HepG2 (cell line): ENCODE data around the gene LIMA1. TPM values are rescaled to one million over a fixed set of nuclear protein-coding genes. Genes with fewer than 3 reads are reported as not detected.

Experiments
- BHLHE40 ChIP-seq: IDR thresholded peaks from 2 replicates; pipeline ENCODE4 v1.6.1; 2011; ENCODE audit warnings: low read length, improper control_type of control experiment
- CBX2 ChIP-seq, 2 experiments: fragments of 200-600 bp in 1 of 2; sonication (generic); formaldehyde crosslinking in 1 of 2; IDR thresholded peaks; 2 replicates each; pipeline versions ENCODE4 v1.7.0 to v1.8.1; 2018 to 2022; ENCODE audit warnings: low read depth in 2 of 2, low read length in 1 of 2, mild to moderate bottlenecking in 1 of 2, missing genetic modification reagents in 1 of 2
- CEBPB ChIP-seq: IDR thresholded peaks from 2 replicates; pipeline ENCODE4 v1.6.1; 2011; ENCODE audit warnings: low read depth, low read length, improper control_type of control experiment, borderline replicate concordance
- ESRRA ChIP-seq: sonication (generic); formaldehyde crosslinking; IDR thresholded peaks from 2 replicates; pipeline ENCODE4 v1.5.1; 2020; ENCODE audit warnings: mild to moderate bottlenecking, low read depth, missing genetic modification reagents
- GABPA ChIP-seq, 2 experiments: IDR thresholded peaks; 2 replicates each; pipeline ENCODE4 v1.6.1; 2011 to 2016; ENCODE audit warnings: low read depth in 2 of 2, low read length in 1 of 2, missing biosample characterization in 1 of 2, missing genetic modification characterization in 1 of 2
- MBD4 ChIP-seq: IDR thresholded peaks from 2 replicates; pipeline ENCODE4 v1.6.1; 2012; ENCODE audit warnings: low read length, inconsistent platforms, borderline replicate concordance
- MIER3 ChIP-seq: IDR thresholded peaks from 2 replicates; pipeline ENCODE4 v1.6.1; 2016; ENCODE audit warnings: missing compliant biosample characterization, borderline replicate concordance
- NFIC ChIP-seq: IDR thresholded peaks from 2 replicates; pipeline ENCODE4 v1.6.1; 2012; ENCODE audit warnings: mild to moderate bottlenecking, low read length, inconsistent platforms
- SIX1 ChIP-seq: sonication (generic); formaldehyde crosslinking; IDR thresholded peaks from 2 replicates; pipeline ENCODE4 v1.4.0; 2020; ENCODE audit warnings: missing genetic modification reagents, borderline replicate concordance
- SMAD3 ChIP-seq: sonication (generic); formaldehyde crosslinking; IDR thresholded peaks from 2 replicates; pipeline ENCODE4 v1.4.0; 2020; ENCODE audit warnings: missing genetic modification reagents
- SMAD9 ChIP-seq: sonication (generic); formaldehyde crosslinking; IDR thresholded peaks from 2 replicates; pipeline ENCODE4 v1.5.1; 2020; ENCODE audit warnings: mild to moderate bottlenecking, missing genetic modification reagents
- TEAD2 ChIP-seq: sonication (generic); formaldehyde crosslinking; IDR thresholded peaks from 2 replicates; pipeline ENCODE4 v1.9.0; 2021; ENCODE audit warnings: missing genetic modification reagents
- XRCC5 ChIP-seq: fragments of 200-400 bp; formaldehyde crosslinking; optimal IDR thresholded peaks from 2 replicates; pipeline ENCODE3; 2017; ENCODE audit warnings: mild to moderate bottlenecking, low read length
- ZBTB1 ChIP-seq: sonication (generic); formaldehyde crosslinking; IDR thresholded peaks from 2 replicates; pipeline ENCODE4 v1.4.0; 2020; ENCODE audit warnings: missing genetic modification reagents, borderline replicate concordance
- ZC3H13 ChIP-seq: sonication (generic); formaldehyde crosslinking; IDR thresholded peaks from 2 replicates; pipeline ENCODE4 v1.8.1; 2023; ENCODE audit warnings: mild to moderate bottlenecking, missing genetic modification reagents, moderate library complexity
- ZNF3 ChIP-seq: IDR thresholded peaks from 2 replicates; pipeline ENCODE4 v1.7.0; 2017; ENCODE audit warnings: inconsistent platforms
- ZNF550 ChIP-seq: sonication (generic); formaldehyde crosslinking; IDR thresholded peaks from 2 replicates; pipeline ENCODE4 v1.4.0; 2020; ENCODE audit warnings: mild to moderate bottlenecking, missing genetic modification reagents, borderline replicate concordance
- ZNF749 ChIP-seq: sonication (generic); formaldehyde crosslinking; IDR thresholded peaks from 2 replicates; pipeline ENCODE4 v1.8.0; 2022; ENCODE audit warnings: mild to moderate bottlenecking, missing genetic modification reagents, moderate library complexity, borderline replicate concordance
- polyA plus RNA-seq, 8 experiments: library from polyadenylated mRNA; depleted of rRNA in 3 of 8; stranded (reverse) in 7 of 8; unstranded in 1 of 8; fragments of >200 nt; fragmentation: Illumina TruSeq in 4 of 8; extraction: Trizol in 4 of 8; gene quantifications; 2 replicates each; pipeline versions ENCODE4 v1.2.1 to v1.2.3, GENCODE V29; 2011 to 2016; ENCODE audit warnings: low read depth in 4 of 8, missing spikeins in 1 of 8, mixed read lengths in 1 of 8; ENCODE audit not compliant: insufficient read depth in 1 of 8
- total RNA-seq, 5 experiments: library from RNA; depleted of rRNA; stranded (reverse); fragments of >200 nt; fragmentation: Illumina TruSeq; extraction: Trizol; gene quantifications; 2 replicates each; pipeline ENCODE4 v1.2.3, GENCODE V29; 2016; ENCODE audit warnings: low read depth in 1 of 5
- TF ChIP-seq, protein P1 (sequence below): sonication (generic); formaldehyde crosslinking; IDR thresholded peaks from 2 replicates; pipeline ENCODE4 v1.4.0; 2020; ENCODE audit warnings: missing genetic modification reagents
- TF ChIP-seq, protein P2 (sequence below): IDR thresholded peaks from 2 replicates; pipeline ENCODE4 v1.6.1; 2016; ENCODE audit warnings: missing biosample characterization, missing genetic modification reagents, low read depth
- TF ChIP-seq, protein P3 (sequence below): sonication (generic); formaldehyde crosslinking; IDR thresholded peaks from 2 replicates; pipeline ENCODE4 v1.4.0; 2020; ENCODE audit warnings: mild to moderate bottlenecking, low read depth, missing genetic modification reagents
- TF ChIP-seq, protein P4 (sequence below): IDR thresholded peaks from 2 replicates; pipeline ENCODE4 v1.6.1; 2016; ENCODE audit warnings: mild to moderate bottlenecking

The LIMA1 gene
- total and polyA plus RNA-seq, 2 of the 13 experiments (the other 11 are each of a cell fraction or from before 2014, with no cell fraction given): 13.0 to 19.8 TPM

DNA sequence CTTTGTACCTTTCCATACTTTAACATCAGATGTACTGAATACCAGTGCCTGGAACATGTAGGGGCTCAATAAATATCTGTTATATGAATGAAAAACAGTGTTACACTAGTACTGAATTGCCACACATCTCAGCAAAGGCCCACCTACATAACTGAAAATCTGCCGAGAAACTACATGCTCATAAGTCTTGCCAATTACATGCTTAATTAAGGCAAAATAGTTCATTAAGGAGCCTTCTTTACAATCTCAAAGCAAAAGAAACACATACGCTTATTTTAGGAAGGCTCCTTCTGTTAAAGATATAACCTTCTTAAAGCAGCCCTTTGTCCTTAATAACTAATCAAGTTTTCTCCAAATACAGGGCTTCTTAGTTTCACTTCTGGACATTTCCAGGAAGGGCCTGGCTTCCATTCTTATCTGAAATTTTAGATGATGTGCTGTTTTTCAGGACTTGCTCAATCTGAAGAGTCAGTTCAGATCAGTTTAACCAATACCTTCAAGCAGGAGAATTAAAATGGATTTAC, 11.5 kb downstream of the LIMA1 start (continued):
- TF ChIP-seq GABPA (IDR thresholded peaks at IDR 0.05; ENCODE audit: low read depth, low read length) (no peak), GABPA (CRISPR knock-in tag; IDR thresholded peaks at IDR 0.05; ENCODE audit: low read depth) (0 out of 2 replicates have a peak, but pooled peaks have one; percentile 19), ZNF3 (CRISPR knock-in tag) (peak; percentile 93), BHLHE40 (no peak), MIER3 (CRISPR knock-in tag) (no peak), ZC3H13 (CRISPR knock-in tag) (no peak), SMAD9 (no peak), XRCC5 (no peak), MBD4 (0 out of 2 replicates have a peak, but pooled peaks have one; percentile 46), ESRRA (CRISPR knock-in tag) (no peak), ZNF749 (no peak), CBX2 (IDR thresholded peaks at IDR 0.05; ENCODE audit: low read depth, low read length) (no peak), CBX2 (CRISPR knock-in tag; IDR thresholded peaks at IDR 0.05; ENCODE audit: low read depth) (no peak), CEBPB (peak; percentile 20; the same call in 1 of the 2 replicates), SIX1 (CRISPR knock-in tag) (no peak), TEAD2 (no peak), NFIC (peak; percentile 36; the same call in 1 of the 2 replicates), ZNF550 (CRISPR knock-in tag) (no peak), ZBTB1 (CRISPR knock-in tag) (no peak), SMAD3 (0 out of 2 replicates have a peak, but pooled peaks have one; percentile 38)
- TF ChIP-seq, protein P1, sequence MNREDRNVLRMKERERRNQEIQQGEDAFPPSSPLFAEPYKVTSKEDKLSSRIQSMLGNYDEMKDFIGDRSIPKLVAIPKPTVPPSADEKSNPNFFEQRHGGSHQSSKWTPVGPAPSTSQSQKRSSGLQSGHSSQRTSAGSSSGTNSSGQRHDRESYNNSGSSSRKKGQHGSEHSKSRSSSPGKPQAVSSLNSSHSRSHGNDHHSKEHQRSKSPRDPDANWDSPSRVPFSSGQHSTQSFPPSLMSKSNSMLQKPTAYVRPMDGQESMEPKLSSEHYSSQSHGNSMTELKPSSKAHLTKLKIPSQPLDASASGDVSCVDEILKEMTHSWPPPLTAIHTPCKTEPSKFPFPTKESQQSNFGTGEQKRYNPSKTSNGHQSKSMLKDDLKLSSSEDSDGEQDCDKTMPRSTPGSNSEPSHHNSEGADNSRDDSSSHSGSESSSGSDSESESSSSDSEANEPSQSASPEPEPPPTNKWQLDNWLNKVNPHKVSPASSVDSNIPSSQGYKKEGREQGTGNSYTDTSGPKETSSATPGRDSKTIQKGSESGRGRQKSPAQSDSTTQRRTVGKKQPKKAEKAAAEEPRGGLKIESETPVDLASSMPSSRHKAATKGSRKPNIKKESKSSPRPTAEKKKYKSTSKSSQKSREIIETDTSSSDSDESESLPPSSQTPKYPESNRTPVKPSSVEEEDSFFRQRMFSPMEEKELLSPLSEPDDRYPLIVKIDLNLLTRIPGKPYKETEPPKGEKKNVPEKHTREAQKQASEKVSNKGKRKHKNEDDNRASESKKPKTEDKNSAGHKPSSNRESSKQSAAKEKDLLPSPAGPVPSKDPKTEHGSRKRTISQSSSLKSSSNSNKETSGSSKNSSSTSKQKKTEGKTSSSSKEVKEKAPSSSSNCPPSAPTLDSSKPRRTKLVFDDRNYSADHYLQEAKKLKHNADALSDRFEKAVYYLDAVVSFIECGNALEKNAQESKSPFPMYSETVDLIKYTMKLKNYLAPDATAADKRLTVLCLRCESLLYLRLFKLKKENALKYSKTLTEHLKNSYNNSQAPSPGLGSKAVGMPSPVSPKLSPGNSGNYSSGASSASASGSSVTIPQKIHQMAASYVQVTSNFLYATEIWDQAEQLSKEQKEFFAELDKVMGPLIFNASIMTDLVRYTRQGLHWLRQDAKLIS: no peak
- TF ChIP-seq, protein P2, sequence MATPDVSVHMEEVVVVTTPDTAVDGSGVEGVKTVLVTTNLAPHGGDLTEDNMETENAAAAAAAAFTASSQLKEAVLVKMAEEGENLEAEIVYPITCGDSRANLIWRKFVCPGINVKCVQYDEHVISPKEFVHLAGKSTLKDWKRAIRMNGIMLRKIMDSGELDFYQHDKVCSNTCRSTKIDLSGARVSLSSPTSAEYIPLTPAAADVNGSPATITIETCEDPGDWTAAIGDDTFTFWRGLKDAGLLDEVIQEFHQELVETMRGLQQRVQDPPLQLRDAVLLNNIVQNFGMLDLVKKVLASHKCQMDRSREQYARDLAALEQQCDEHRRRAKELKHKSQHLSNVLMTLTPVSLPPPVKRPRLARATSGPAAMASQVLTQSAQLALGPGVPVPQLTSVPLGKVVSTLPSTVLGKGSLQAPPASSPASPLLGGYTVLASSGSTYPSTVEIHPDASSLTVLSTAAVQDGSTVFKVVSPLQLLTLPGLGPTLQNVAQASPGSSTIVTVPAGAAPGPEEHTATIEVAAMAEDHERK (CRISPR knock-in tag): no peak
- TF ChIP-seq, protein P3, sequence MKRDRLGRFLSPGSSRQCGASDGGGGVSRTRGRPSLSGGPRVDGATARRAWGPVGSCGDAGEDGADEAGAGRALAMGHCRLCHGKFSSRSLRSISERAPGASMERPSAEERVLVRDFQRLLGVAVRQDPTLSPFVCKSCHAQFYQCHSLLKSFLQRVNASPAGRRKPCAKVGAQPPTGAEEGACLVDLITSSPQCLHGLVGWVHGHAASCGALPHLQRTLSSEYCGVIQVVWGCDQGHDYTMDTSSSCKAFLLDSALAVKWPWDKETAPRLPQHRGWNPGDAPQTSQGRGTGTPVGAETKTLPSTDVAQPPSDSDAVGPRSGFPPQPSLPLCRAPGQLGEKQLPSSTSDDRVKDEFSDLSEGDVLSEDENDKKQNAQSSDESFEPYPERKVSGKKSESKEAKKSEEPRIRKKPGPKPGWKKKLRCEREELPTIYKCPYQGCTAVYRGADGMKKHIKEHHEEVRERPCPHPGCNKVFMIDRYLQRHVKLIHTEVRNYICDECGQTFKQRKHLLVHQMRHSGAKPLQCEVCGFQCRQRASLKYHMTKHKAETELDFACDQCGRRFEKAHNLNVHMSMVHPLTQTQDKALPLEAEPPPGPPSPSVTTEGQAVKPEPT (CRISPR knock-in tag): no peak
- TF ChIP-seq, protein P4, sequence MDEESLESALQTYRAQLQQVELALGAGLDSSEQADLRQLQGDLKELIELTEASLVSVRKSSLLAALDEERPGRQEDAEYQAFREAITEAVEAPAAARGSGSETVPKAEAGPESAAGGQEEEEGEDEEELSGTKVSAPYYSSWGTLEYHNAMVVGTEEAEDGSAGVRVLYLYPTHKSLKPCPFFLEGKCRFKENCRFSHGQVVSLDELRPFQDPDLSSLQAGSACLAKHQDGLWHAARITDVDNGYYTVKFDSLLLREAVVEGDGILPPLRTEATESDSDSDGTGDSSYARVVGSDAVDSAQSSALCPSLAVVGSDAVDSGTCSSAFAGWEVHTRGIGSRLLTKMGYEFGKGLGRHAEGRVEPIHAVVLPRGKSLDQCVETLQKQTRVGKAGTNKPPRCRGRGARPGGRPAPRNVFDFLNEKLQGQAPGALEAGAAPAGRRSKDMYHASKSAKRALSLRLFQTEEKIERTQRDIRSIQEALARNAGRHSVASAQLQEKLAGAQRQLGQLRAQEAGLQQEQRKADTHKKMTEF (CRISPR knock-in tag): 0 out of 2 replicates have a peak, but pooled peaks have one; percentile 16
